SK-N-SH treated with all-trans-retinoic acid at 6 μM for 48 hours (cell line): ENCODE measurements around the gene BLM.

Experiments used
- ARNTL ChIP-seq: fragments of 450-650 bp; formaldehyde crosslinking; IDR thresholded peaks from 2 replicates; pipeline ENCODE4 v1.5.0; 2020; ENCODE audit warnings: low read depth, mild to moderate bottlenecking, moderate library complexity, borderline replicate concordance
- CSDC2 ChIP-seq: fragments of 250-450 bp; sonication (Bioruptor Pico); IDR thresholded peaks from 2 replicates; pipeline ENCODE4 v1.5.0; 2020; ENCODE audit warnings: mild to moderate bottlenecking, moderate library complexity
- ESRRG ChIP-seq: fragments of 250-450 bp; sonication (Bioruptor Pico); IDR thresholded peaks from 2 replicates; pipeline ENCODE4 v1.6.1; 2021; ENCODE audit warnings: mild to moderate bottlenecking
- GLIS3 ChIP-seq: fragments of 250-450 bp; sonication (Bioruptor Pico); IDR thresholded peaks from 2 replicates; pipeline ENCODE4 v1.5.0; 2020; ENCODE audit warnings: mild to moderate bottlenecking, moderate library complexity
- ISL1 ChIP-seq: fragments of 250-450 bp; sonication (Bioruptor Pico); IDR thresholded peaks from 2 replicates; pipeline ENCODE4 v2.1.2; 2022; ENCODE audit warnings: mild to moderate bottlenecking, moderate library complexity
- PPARA ChIP-seq: fragments of 250-450 bp; sonication (Bioruptor Pico); IDR thresholded peaks from 2 replicates; pipeline ENCODE4 v1.5.0; 2020; ENCODE audit warnings: mild to moderate bottlenecking, borderline replicate concordance
- RARB ChIP-seq: fragments of 250-450 bp; sonication (Bioruptor Pico); IDR thresholded peaks from 2 replicates; pipeline ENCODE4 v1.8.0; 2021; ENCODE audit warnings: mild to moderate bottlenecking, moderate library complexity
- SNAI2 ChIP-seq: fragments of 250-450 bp; sonication (Bioruptor Pico); IDR thresholded peaks from 2 replicates; pipeline ENCODE4 v1.5.0; 2020; ENCODE audit warnings: mild to moderate bottlenecking, moderate library complexity
- TSHZ2 ChIP-seq: fragments of 250-450 bp; sonication (Bioruptor Pico); IDR thresholded peaks from 2 replicates; pipeline ENCODE4 v1.5.0; 2020; ENCODE audit warnings: mild to moderate bottlenecking, moderate library complexity
- ZFP3 ChIP-seq: fragments of 250-450 bp; sonication (Bioruptor Pico); IDR thresholded peaks from 2 replicates; pipeline ENCODE4 v1.5.0; 2020; ENCODE audit warnings: mild to moderate bottlenecking, moderate library complexity
- ZNF70 ChIP-seq: fragments of 450-650 bp; formaldehyde crosslinking; IDR thresholded peaks from 2 replicates; pipeline ENCODE4 v1.5.0; 2020; ENCODE audit warnings: mild to moderate bottlenecking, moderate library complexity
- ZNF8 ChIP-seq: fragments of 450-650 bp; formaldehyde crosslinking; IDR thresholded peaks from 2 replicates; pipeline ENCODE4 v1.5.0; 2020; ENCODE audit warnings: mild to moderate bottlenecking, moderate library complexity
- TF ChIP-seq, protein P1 (sequence below): fragments of 250-450 bp; sonication (Bioruptor Pico); IDR thresholded peaks from 2 replicates; pipeline ENCODE4 v1.8.0; 2020; ENCODE audit warnings: mild to moderate bottlenecking, moderate library complexity, borderline replicate concordance

DNA sequence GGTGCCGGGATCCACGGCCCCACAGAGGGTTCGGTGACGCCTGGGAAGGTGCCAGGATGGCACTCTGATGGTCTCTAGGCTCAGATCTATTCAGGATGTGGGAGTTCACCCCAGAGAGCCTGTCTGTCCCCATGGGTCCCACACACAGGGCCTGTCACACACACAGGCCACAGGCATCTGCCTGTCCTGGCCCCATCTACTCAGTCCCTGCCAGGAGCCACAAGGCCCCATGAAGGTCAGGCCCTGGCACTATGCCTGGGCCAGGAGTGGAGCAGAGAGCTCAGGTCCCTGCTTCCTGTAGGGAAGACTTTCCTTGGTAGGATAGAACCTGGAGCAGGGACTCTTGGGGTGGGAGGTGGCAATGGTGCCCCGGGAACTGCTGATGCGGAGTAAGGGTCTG is 102.2 kb downstream of the BLM start:
- TF ChIP-seq, protein P1, sequence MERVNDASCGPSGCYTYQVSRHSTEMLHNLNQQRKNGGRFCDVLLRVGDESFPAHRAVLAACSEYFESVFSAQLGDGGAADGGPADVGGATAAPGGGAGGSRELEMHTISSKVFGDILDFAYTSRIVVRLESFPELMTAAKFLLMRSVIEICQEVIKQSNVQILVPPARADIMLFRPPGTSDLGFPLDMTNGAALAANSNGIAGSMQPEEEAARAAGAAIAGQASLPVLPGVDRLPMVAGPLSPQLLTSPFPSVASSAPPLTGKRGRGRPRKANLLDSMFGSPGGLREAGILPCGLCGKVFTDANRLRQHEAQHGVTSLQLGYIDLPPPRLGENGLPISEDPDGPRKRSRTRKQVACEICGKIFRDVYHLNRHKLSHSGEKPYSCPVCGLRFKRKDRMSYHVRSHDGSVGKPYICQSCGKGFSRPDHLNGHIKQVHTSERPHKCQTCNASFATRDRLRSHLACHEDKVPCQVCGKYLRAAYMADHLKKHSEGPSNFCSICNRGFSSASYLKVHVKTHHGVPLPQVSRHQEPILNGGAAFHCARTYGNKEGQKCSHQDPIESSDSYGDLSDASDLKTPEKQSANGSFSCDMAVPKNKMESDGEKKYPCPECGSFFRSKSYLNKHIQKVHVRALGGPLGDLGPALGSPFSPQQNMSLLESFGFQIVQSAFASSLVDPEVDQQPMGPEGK (CRISPR knock-in tag): no peak
- TF ChIP-seq ZFP3 (CRISPR knock-in tag) (no peak), ISL1 (CRISPR knock-in tag) (no peak), RARB (CRISPR knock-in tag) (no peak), SNAI2 (no peak), ZNF8 (CRISPR knock-in tag) (no peak), GLIS3 (CRISPR knock-in tag) (no peak), PPARA (CRISPR knock-in tag) (no peak), CSDC2 (no peak), ESRRG (no peak), TSHZ2 (CRISPR knock-in tag) (no peak), ZNF70 (CRISPR knock-in tag) (no peak), ARNTL (CRISPR knock-in tag) (no peak)
